GM19035 (cell line): ENCODE data around the gene ARHGEF19.

ENCODE experiments used
- ATAC-seq: cut with Tn5 transposase; IDR thresholded peaks from one replicate; pipeline ENCODE4 v1.9.1; 2021; ENCODE audit not compliant: unreplicated experiment

The ARHGEF19 gene

DNA sequence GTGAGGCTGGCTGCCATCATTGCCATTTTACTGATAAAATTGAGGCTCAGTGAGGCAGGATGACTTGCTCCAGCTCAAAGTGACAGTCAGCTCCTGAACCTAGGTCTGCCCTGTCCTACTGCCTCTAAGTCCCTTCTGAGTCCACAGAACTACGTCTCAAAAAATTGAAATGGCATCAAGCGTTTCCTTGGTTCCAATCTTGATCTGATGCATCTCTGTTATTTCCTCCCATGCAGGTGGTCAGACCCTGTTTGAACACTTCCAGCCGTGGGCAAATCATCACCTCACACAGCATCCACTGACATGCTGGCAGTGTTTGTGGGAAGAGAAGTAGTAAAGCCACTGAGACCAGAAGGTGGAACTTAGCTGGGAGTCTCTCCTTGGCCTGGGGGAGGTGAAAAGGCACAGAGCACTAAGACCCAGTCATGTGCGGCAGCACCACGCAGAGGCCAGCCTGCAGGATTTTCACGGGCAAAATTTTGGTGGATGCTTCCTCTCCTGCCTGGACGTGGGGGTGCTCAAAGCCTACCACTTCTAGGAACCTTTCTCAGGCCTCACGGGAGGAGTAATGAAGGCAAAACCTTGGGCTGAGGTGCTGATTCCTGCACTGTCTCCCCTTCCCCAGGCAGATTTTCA is 32.3 kb upstream of the ARHGEF19 start:
- ATAC-seq = no peak

DNA sequence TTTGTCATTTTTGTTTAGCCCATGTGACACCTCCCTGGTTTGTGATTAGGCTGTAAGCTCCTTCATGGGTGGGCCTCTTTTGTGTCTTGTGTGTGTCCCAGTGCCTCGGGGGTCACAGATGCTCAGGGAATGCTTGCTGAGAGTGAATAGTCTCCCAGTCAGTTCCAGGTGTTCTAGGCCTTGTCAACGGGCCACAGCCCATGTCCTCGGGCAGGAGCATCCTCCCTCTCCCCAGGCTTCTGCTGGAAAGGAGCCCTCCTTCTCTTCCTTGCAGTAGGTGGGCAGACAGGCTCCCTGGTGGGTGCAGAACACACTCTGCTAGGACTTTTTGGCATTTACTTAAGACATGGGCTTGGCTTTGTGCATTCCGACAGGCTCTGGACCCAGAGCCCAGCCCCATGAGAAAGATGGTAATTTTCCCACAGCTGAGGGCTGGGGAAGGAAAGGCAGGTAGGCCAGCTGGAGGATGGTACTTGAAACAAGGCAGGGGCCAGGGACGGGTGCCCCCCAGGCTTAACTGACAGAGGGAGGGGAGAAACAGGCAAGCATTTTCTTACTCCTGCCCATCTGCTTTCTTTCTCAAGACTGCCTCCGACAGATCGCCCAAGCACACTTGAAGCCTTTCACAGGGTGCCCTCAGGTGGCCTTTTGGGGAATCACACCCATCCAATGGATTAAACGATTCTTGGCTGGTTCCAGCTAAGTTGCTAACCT is 31.6 kb upstream of the ARHGEF19 start:
- ATAC-seq = no peak

DNA sequence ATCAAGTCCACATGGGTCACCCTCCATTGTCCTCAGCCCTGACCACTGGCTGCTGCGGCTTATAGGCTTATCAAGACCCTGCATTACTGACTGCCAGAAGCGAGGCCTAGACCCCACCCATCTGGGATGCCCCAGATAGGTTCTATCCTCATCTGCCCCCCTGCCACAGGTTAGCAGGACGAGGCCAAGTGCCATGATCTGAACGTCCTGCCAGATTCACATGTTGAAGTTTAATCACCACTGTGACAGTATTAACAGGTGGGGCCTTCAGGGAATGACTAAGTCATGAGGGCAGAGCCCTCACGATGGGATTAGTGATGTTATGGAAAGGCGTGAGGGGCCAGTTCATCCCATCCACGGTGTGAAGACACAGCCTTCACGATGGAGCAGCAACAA is 30.8 kb upstream of the ARHGEF19 start:
- no peak for ATAC-seq

DNA sequence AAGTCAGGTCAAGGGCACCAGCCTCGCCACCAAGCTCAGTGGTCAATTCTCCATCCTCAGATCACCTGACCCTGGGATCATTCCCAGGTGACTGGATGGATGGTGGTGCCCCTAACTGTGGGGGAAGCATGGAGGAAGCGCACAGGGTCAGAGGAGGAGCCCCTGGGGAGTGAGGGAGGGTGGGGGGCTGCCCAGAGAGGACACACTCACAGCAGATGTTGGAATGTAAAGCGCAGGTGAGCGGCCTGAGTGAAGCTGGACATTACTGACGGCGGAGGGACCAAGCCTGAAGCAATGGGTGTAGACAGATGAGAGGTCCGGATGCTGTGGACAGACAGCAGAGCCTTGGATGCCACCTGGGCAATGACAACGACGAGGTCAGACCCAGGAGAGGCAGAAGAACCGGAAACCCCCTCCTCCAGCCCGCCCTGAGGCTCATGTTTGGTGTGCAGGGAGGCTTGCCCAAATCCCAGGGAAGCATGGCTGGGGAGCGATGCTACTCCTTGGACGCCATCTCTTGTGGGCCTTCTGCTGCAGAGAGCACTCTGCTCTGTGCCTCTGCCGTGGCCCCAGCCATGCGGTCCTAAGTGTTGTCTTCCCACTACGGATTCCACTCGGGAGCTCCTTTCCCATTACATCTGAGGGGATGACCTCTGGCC is 30.2 kb upstream of the ARHGEF19 start:
- no peak for ATAC-seq

DNA sequence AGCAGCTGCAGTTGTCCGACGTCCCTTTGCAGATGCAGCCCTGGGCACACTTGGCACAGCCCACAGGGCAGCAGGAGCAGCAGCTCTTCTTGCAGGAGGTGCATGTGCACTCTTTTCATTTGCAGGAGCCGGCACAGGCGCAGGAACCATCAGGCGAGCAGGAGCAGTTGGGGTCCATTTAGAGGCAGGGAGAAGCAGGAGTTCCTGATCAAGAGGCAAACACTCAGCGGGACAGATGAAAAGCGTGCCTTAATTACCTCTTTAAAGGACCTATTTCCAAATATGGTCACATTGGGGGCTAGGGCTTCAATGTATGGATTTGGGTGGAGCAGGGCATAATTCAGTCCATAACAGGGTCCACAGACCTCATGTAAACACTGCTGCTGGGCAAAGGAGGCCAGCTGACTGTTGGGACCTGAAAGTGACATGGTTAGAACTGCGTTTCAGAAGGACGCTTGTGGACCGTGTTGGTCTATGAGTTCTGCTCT is 28.8 kb upstream of the ARHGEF19 start:
- ATAC-seq = no peak

DNA sequence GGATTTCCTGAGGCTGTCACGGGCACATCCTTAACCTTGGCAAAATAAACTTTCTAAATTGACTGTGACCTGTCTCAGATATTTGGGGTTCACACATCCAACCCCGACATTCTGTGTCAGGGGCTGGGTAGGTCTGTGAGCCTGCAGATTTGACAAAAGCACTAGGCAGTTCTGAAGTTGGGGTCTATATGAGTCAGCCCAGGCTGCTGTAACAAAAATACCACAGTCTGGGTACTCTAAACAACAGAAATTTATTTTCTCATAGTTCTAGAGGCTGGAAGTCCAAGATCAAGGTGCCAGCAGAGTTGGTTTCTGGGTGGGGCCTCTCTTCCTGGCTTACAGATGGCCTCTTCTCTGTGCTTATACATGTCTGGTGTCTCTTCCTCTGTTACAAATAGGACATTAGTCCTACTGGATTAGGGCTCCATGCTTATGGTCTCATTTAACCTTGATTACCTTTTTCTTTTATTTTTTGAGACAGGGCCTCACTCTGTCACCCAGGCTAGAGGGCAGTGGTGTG is 27.6 kb upstream of the ARHGEF19 start:
- no peak for ATAC-seq

DNA sequence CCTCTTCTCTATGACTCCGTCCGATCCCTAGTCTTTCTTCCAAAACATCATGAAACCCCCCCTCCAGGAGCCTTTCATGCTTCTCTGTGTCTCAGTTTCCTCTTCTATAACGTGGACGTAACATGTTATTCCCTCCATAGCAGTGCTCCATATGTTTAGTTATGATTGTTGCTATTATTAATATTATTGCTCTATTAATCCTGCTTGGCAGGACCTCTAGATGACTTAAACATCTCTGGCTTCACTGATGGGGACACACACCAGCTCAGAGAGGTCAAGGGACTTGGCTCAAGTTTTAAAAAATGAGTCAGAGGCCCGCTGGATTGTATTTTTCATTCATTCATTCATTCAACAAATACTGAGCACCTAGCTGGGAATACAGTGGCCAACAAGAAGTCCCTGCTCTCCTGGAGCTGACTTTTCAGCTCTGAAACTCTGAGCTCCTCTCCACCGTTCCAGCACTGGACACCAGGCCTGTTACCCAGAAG is 24.9 kb upstream of the ARHGEF19 start:
- peak; percentile 18 for ATAC-seq

DNA sequence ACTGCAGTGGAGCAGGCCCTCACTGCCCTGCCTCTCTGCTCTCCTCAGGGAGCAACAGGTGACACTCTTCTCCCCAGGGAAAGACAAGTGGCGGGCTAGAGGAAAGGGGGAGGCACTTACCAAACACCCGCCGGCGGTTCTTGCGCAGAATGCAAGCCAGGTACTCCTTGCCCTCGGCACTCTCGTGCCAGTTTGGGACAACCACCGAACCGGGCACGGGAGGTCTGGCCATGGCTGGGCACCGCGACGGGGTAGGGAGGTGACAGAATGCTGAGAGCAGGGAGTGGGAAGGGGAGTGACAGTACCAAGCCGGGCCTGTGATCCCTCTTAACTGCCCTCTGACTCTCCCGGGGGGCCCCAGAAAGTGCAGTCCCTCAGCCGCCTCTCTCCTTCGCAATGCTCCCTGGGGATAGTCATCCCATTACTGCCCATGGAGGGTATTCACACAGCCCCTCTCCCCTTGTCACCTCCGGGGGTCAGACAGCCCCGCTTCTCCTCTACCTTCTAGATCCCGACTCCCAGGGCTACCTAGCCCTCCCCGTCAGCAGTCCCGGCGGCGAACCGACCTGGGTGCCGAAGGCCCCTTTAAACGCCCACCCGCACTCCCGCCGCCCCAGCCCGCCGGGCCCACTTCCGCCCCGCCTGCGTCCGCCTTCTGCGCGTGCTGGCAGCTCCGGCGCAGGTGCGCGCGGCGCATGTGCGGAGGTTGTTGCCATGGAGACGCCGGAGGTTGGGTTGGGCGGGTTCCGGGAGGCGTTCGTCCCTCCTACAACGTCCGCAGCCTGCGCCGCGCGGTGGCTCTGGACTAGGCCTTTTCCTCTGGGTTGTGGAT is 24.3 kb upstream of the ARHGEF19 start, which contains the start of gene CPLANE2:
CPLANE2 (minus strand) TSS at position 673 of the 832 bp plus-strand sequence; CDS start at position 232, 441 bp downstream.
- peak; percentile 83 for ATAC-seq

DNA sequence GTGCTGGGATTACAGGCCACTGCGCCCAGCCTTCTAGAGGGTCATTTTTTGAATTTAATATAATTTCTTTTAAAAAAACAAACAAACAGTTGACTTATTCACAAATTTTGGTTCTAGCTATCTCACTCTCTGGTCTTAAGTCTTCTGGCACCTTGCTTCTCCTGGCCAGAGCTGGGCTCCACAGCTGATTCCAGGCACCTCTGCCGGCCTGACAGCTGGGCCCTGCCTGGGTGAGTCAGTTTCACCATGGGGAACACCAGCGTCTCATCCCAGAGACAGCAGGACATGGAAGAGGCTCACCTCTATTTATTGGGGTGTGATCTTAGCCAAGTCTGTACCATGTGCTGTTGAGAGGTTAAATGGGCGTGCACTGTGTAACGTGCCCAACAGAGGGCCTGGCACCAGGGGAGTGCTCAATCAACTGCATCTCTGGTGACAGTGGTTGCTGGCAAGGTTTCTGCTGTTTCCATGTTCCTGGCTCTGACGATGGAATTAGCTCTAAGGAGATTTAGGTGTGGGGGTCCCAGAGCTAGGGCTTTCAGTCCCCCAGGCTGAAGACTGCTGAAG is 23.6 kb upstream of the ARHGEF19 start:
- peak; percentile 31 for ATAC-seq

DNA sequence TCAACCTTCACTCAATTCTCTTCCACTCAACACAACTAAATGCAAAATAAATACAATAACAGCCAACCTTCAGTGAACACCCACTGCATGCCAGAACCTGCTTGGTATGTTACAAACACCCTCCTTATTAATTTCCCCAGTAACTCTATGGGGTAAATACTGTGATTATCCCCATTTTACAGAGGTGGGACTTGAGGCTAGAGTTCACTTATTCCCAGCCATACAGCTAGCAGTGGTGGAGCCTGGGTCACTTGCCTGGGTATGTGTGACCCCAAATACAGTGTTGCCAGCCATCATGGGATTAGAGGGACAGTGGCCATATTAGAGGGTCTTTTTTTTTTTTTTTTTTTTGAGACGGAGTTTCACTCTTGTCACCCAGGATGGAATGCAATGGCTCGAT is 22.9 kb upstream of the ARHGEF19 start:
- no peak for ATAC-seq

DNA sequence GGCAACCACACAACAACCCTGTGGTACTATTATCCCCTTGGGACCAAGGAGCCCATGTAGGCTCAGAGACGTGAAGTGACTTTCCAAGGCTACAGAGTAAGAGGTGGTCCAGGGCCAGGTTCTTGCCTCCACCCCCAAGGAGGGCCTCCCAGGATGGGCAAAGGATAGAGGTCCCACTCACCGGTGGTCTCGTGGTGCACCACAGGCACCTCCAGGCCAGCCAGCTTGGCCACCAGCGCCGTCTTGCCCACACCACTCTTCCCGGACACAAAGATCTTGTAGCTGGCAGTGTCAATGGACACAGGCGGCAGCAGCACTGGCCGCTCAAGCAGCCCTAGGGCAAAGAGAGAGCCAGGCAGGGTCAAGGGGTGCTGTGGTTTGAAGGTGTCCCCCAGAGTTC is 21.0 kb upstream of the ARHGEF19 start:
- no peak for ATAC-seq

DNA sequence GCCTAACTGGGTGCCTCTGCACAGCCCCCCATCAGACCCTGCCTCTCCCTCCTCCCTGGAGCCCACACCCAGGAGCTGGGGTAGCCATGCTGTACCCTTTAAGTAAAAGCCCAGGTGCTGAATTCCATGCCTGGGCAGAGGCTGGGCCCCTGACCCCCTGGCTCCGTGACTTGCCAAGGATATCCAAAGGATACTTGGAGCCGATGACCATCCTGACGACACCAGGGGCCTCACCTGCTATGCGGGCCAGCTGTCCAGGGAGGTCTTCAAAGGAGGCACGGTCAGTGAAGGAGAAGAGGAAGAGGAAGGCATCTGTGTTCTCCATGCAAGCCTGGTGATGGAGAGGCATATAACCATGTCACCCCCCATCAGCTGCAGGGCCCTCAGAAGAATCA is 19.9 kb upstream of the ARHGEF19 start:
- no peak for ATAC-seq

DNA sequence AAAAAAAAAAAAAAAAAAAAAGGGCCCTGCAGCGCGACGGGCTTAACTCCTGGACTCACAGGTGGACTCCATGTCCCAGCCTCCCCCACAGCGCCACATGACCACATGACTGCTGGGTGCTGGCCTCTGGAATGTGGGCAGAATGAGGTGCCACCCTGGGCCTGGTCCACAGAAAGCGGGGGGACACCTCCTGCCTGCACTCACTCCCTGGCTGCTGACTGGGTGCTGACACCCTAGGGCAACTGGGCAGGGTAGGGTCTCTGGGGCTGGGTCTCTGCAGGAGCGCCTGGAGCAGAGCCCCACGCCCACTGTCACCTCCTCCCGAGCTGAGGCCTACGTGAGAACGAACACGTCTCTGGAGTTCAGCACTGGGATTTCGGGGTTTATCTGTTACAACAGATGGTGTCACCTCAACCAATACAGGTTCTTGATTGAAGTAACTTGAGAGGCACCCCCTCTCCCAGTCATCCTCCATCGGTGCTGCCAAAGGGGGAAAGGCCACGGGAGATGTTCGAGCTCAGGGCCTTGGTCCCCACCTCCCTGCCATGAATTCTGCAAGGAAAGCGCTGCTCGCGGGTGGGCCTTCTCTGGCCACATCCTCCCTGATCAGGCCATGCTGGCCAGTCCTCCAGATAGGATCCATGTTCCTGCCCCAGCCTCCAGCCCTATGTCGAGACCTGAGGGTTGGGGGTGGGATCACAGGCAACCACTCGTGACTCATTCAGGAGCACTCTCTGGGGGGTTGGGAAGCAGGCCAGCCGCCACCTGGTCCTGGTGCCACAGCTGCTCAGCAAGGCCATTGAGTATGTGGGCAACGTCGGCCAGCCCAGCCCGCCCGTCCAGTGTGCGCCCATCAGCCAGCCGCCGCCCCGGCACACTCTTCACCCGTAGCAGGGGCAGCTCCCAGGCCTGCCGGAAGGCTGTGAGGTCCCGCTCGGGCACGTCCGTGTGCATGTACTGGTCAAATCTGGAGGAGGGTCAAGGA is 19.2 kb upstream of the ARHGEF19 start:
- ATAC-seq = no peak

DNA sequence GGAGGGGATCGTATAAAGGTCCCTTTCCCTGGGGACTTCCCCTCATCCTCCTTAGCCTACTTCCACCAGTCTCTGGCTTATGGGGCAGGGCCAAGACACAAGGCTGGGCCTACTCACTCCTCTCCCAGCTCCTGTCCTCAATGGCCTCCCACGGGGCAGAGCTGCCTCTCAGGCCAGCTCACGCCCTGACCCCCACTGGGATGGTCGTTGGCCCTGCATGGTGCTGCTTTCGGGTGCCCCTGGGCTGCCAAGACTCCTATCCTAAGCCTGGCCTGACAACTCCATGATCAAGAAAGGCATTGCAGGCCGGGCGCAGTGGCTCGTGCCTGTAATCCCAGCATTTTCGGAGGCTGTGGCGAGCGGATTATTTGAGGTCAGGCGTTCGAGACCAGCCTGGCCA is 18.3 kb upstream of the ARHGEF19 start:
- ATAC-seq = no peak

DNA sequence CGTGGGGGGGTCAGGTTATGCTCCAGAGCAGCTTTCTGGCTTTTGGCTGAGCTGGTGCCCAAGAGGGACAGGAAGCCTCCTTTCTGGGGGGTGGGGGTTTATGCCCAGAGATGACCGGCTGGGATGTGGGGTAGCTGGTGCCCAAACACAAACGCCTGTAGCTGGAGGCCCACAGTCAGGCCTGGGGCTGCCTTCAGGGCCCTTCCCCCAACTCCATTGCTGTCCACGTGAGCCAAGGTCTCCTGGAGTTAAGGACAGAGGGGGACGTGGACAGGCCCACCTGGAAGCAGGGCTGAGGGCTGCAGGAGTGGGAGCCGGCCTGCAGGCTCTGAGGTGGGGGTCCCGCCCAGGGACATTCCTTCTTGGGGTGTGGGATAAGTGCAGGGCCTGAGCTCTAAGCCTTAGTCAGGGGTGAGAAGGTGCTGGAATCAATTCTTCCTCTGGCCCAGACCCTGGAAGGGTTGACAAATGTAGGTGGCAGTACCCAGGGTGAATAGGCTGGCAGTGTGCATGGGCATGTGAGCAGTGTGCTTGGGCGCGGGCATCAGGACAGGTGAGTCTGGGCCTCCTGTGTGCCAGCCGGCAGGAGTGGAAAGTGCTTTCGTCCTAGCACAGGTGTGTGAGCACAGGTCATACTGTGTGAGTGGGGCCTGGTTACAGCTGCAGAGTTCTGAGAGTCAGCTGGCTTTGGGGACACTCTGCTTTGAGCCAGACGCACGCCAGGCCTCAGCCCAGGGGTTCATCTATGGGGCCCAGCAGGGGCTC is 17.7 kb upstream of the ARHGEF19 start:
- no peak for ATAC-seq

DNA sequence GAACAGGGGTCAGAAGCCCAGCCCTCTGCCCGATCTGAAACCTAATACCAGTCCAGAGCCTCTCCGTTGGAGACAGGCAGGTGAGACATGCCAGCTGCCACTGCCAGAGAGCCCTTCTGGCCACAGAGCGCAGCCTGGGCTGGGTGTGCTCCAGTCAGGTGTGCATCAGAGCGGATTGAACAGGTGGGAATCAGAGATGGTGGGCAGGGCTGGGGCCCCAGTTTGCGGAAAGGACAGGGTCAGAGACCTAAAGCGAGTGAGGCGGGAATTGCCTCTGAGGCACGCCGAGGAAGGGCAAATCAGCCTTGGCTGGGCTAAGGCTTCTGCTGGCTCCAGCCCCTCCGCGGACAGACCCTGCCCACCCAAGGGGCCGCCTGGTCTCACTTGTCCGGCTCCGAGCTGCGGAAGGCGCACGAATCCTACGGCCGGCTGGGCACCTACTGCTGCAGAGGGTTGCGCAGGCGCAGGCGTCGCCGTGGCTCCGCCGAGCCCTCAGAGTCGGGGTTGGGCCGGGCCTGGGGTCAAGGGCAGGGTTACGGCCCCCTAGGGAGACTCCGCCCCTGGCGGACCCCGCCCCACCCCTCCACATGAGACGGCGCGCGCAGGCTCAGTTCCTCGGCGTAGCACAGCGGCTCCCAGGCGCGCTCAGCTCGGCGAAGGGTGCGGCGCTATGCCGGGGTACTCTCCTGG is 14.2 kb upstream of the ARHGEF19 start:
- no peak for ATAC-seq

DNA sequence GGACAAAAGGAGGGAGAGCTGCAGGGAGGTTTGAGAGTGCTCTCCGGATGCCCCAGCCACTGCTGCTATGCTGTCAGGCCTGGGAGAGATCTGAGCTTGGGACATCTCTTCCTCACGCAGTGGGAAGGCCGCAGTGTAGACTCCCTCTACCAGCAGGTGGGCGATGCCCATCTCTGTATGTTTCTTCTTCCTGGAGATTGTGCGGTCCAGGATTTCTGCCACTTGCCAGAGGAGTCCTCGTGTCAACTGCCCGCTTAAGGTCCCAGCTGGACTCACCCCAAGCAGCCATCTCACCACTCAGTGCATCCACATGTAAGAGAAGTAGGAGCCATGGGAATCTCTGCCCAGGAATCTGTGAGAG is 13.7 kb upstream of the ARHGEF19 start:
- no peak for ATAC-seq

DNA sequence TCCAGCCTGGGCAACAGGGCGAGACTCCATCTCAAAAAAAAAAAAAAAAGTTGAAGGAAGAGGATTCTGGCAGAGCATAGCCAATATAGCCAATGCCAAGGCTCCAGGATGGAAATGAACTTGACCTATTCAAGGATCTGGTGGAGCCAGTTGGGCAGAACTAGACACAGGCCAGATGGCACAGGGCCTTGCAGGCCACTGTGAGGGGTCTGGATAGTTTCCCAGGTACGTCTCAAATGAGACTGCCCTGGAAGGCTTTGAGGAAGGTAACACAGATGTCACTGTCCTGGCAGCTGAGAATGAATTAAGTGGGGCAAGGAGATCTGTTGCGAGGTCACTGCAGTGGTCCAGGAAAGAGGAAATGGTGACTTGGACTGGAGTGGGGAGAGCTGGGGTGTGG is 12.0 kb upstream of the ARHGEF19 start:
- no peak for ATAC-seq
